NCI-H187 treated with DMSO at 0.1 percent for 48 hours (cell line): Measurements from ENCODE around the gene SYK.
"Not testable (repeated sequence)": the region's sequence is repeated elsewhere in the genome, so short reads cannot be mapped to it uniquely, and the experiment has no call there.

Experiments
- DNase-seq: peaks from one replicate; lab custom pipeline; 2025; lab: John Stamatoyannopoulos, UW

Gene SYK

GRCh38 chr9:90801241-90801972 lies at the start of gene SYK:
Gene SYK, plus strand, starts transcription at chr9:90801819. Its CDS starts 42,080 bp downstream, at chr9:90843899.
- no peak for DNase-seq

- DNase-seq: not testable (repeated sequence)
Measured at GRCh38 chr9:90755514-90756371, 45.9 kb upstream of the SYK start.

- DNase-seq: not testable (repeated sequence)
Measured at GRCh38 chr9:90760577-90760976, 41.0 kb upstream of the SYK start.

GRCh38 chr9:90766731-90767130 lies 34.9 kb upstream of the SYK start:
- DNase-seq: no peak

GRCh38 chr9:90767523-90768100 lies 34.0 kb upstream of the SYK start:
- DNase-seq: no peak

- DNase-seq: no peak
Measured at GRCh38 chr9:90770182-90770738, 31.4 kb upstream of the SYK start.

- DNase-seq: no peak
Measured at GRCh38 chr9:90770927-90771326, 30.7 kb upstream of the SYK start.

GRCh38 chr9:90772386-90772785 lies 29.2 kb upstream of the SYK start:
- no peak for DNase-seq

- no peak for DNase-seq
Measured at GRCh38 chr9:90773617-90774016, 28.0 kb upstream of the SYK start.

- DNase-seq: no peak
Measured at GRCh38 chr9:90774071-90774470, 27.5 kb upstream of the SYK start.

- no peak for DNase-seq
Measured at GRCh38 chr9:90774682-90775081, 26.9 kb upstream of the SYK start.

GRCh38 chr9:90775657-90776056 lies 26.0 kb upstream of the SYK start:
- DNase-seq: no peak

GRCh38 chr9:90778746-90779145 lies 22.9 kb upstream of the SYK start:
- DNase-seq: no peak

GRCh38 chr9:90783552-90783951 lies 18.1 kb upstream of the SYK start:
- DNase-seq: no peak

- DNase-seq: no peak
Measured at GRCh38 chr9:90783964-90784363, 17.7 kb upstream of the SYK start.

- DNase-seq: no peak
Measured at GRCh38 chr9:90787771-90788460, 13.7 kb upstream of the SYK start.

- not testable (repeated sequence) for DNase-seq
Measured at GRCh38 chr9:90788527-90788926, 13.1 kb upstream of the SYK start.

GRCh38 chr9:90789408-90789807 lies 12.2 kb upstream of the SYK start:
- no peak for DNase-seq

GRCh38 chr9:90789862-90790261 lies 11.8 kb upstream of the SYK start:
- no peak for DNase-seq

GRCh38 chr9:90793024-90793423 lies 8.6 kb upstream of the SYK start:
- not testable (repeated sequence) for DNase-seq

GRCh38 chr9:90793729-90794128 lies 7.9 kb upstream of the SYK start:
- DNase-seq: no peak

- no peak for DNase-seq
Measured at GRCh38 chr9:90795084-90795483, 6.5 kb upstream of the SYK start.
